WERI-Rb-1 (cell line): ENCODE results near the gene UNC80.
A peak's percentile ranks its signal among the peaks of the same experiment; 100 is the strongest.

Experiments used
- DNase-seq: peaks from one replicate; pipeline ENCODE4 v3.0.0-alpha.2; 2020
- H3K27ac ChIP-seq: fragments of 250-450 bp; sonication (Bioruptor Pico); 2 replicates; pipeline ENCODE4 v1.5.1; 2020; ENCODE audit warnings: mild to moderate bottlenecking, moderate library complexity
- H3K27me3 ChIP-seq: fragments of 250-450 bp; sonication (Bioruptor Pico); 2 replicates; pipeline ENCODE4 v1.5.1; 2021; ENCODE audit warnings: mild to moderate bottlenecking, low read depth, moderate library complexity; ENCODE audit not compliant: insufficient read depth, severe bottlenecking
- H3K36me3 ChIP-seq: fragments of 250-450 bp; sonication (Bioruptor Pico); 2 replicates; pipeline ENCODE4 v1.5.1; 2020; ENCODE audit warnings: mild to moderate bottlenecking, moderate library complexity
- H3K4me3 ChIP-seq: 2 replicates; pipeline ENCODE4 v1.5.1; 2011; ENCODE audit warnings: low read depth, mild to moderate bottlenecking, control low read depth, low read length
- H3K9me3 ChIP-seq: fragments of 250-450 bp; sonication (Bioruptor Pico); 2 replicates; pipeline ENCODE4 v1.5.1; 2021; ENCODE audit warnings: mild to moderate bottlenecking, moderate library complexity; ENCODE audit not compliant: severe bottlenecking
- TF ChIP-seq, protein P1 (sequence below): IDR thresholded peaks from 2 replicates; pipeline ENCODE4 v1.5.1; 2011; ENCODE audit warnings: low read depth, mild to moderate bottlenecking, control low read depth, inconsistent platforms, low read length

UNC80 gene

DNA sequence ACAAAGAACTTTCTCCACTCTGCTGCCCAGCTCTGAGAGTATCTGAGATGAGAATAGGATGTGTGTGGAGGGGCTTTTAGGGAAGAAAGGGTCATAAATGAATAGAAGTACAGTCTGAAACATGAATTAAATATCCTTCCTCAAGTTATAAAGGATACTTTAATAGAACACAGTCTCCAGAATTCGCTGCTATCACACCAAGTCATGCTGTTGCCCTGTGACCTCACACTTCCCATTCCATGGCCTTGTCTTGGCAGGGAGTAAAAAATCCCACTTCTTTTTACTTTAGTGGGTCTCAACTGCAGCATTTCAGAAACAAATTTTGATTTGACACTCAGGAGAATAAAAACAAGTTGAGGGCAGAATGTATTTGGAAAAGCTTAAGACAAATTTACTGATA lies 227.0 kb downstream of the UNC80 start:
- no peaks in the 10 kb centered on the region for H3K27me3 ChIP-seq
- DNase-seq: no peak
- no peak overlapping the region for H3K4me3 ChIP-seq
- H3K36me3 ChIP-seq: peaks cover 5% of the 10 kb centered on the region
- H3K27ac ChIP-seq: no peak overlapping the region
- H3K9me3 ChIP-seq: no peaks in the 10 kb centered on the region
- TF ChIP-seq, protein P1, sequence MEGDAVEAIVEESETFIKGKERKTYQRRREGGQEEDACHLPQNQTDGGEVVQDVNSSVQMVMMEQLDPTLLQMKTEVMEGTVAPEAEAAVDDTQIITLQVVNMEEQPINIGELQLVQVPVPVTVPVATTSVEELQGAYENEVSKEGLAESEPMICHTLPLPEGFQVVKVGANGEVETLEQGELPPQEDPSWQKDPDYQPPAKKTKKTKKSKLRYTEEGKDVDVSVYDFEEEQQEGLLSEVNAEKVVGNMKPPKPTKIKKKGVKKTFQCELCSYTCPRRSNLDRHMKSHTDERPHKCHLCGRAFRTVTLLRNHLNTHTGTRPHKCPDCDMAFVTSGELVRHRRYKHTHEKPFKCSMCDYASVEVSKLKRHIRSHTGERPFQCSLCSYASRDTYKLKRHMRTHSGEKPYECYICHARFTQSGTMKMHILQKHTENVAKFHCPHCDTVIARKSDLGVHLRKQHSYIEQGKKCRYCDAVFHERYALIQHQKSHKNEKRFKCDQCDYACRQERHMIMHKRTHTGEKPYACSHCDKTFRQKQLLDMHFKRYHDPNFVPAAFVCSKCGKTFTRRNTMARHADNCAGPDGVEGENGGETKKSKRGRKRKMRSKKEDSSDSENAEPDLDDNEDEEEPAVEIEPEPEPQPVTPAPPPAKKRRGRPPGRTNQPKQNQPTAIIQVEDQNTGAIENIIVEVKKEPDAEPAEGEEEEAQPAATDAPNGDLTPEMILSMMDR: no peak

DNA sequence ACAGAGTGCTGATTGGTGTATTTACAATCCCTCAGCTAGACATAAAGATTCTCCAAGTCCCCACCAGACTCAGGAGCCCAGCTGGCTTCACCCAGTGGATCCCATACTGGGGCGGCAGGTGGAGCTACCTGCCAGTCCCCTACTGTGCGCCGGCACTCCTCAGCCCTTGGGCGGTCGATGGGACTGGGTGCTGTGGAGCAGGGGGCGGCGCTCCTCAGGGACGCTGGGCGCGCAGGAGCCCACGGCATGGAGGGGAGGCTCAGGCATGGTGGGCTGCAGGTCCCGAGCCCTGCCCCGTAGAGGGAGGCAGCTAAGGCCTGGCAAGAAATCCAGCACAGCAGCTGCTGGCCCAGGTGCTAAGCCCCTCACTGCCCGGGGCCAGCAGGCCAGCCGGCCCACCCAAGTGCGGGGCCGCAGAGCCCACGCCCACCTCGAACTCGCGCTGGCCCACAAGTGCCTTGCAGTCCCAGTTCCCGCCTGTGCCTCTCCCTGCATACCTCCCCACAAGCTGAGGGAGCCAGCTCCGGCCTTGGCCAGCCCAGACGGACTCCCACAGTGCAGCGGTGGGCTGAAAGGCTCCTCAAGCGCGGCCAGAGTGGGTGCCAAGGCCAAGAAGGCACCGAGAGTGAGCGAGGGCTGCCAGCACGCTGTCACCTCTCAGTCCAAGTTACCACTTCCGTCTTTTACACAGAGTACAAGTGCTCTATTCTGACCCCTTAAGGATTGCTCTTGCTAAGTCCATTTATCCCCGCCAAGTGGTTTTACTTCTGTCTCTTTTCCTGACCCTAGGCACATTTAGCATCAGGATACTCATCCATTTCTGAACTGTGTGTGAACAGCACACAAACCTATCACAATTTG lies 229.1 kb downstream of the UNC80 start:
- DNase-seq: no peak
- H3K9me3 ChIP-seq: no peaks in the 10 kb centered on the region
- no peak overlapping the region for H3K27ac ChIP-seq
- no peak overlapping the region for H3K4me3 ChIP-seq
- TF ChIP-seq, protein P1: no peak
- H3K36me3 ChIP-seq: peaks cover 19% of the 10 kb centered on the region
- H3K27me3 ChIP-seq: no peaks in the 10 kb centered on the region

DNA sequence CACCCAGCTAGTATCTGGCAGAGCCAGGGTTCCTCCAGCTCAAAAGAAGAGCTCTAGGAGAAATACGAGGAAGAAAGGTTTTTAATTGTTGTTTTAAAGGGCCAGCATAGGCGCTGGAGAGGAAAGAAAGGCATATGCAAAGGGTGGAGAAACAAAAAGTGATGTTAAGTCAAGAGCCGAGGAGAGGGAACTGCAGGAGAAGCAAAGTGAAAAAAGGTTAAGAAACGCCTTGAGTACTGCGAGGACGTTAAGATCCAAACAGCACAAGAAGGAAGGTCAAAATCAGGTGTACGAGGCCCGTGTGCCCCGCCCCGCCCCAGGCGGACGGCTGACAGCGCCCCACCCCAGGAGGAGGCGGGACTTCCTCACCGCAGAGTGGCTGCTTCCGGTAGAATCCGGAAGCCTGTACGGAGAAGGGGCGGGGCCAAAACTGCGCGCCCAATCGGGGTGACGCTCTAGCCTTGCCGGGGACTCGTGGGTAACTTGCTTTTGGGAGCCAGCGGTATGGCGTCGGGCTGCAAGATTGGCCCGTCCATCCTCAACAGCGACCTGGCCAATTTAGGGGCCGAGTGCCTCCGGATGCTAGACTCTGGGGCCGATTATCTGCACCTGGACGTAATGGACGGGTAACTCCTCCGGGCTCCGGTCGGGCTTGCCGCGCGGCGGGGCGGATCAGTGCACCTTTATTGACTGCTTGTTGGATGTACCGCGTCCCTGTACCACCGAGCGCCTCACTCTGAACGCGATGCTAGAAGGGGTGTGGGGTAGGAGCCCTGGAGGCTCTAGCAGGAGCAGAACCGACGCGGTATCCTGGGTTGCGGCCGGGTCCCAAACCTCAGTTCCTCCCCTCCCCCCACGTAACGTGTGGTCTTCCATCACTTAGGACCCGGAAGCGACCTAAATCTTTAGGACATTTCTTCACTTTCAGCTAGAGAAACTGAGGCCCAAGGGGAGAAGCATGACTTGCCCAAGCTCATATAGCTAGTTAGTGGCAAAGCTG lies 230.8 kb downstream of the UNC80 start, which contains the start of gene RPE:
TSS of gene RPE (plus strand) at position 481 of the 1,000 bp plus-strand sequence. CDS start at position 505, 24 bp downstream.
- Histone ChIP-seq H3K9me3 (no peaks in the 10 kb centered on the region), H3K36me3 (peaks cover 29% of the 10 kb centered on the region), H3K27ac (peak within 1 kb of the TSS; percentile 86), H3K4me3 (peak within 1 kb of the TSS; percentile 99), H3K27me3 (no peaks in the 10 kb centered on the region)
- TF ChIP-seq, protein P1: no peak
- DNase-seq: peak; percentile 96

DNA sequence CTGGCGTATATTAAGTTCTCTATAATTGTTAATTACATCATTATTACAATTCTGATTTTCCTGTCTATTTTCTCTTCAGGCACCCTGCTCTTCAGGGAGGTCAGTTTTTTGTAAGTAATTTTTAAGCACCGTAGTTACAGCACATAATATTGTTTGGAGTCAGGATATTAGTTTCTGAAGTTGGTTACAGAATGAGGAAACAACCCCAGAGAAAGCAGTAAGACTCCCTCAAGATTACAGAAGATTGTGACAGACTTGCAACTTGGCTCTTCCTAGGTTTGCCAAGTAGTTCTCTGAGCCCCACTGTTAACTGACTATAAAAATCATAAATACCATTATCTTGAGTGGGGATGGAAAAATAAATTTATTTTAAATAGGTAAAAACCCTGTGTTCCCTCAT lies 231.7 kb downstream of the UNC80 start:
- Histone ChIP-seq H3K9me3 (no peaks in the 10 kb centered on the region), H3K27me3 (no peaks in the 10 kb centered on the region), H3K36me3 (peaks cover 34% of the 10 kb centered on the region), H3K27ac (no peak overlapping the region), H3K4me3 (peak overlapping the region; percentile 99)
- TF ChIP-seq, protein P1: no peak
- no peak for DNase-seq

DNA sequence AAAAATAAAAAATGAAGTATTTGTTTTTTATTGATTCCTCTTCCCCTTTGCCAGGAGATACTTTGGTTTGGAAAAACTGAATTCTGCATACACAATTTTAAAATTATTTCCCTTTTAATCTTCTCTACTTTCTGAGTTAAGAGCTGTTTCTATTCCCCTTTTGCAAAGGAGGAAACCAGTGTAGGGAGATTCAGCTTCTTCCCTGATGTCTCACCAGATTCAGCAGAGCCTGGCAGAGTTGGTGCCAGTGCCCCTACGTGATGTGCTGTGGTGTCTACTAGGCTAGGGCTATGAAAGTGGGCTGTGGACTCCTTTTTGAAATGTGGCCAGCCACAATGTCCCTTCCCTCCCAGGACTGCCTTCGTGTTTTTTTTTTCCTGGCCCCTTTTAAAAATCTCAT lies 233.2 kb downstream of the UNC80 start:
- TF ChIP-seq, protein P1: no peak
- no peaks in the 10 kb centered on the region for H3K27me3 ChIP-seq
- peaks cover 46% of the 10 kb centered on the region for H3K36me3 ChIP-seq
- H3K9me3 ChIP-seq: no peaks in the 10 kb centered on the region
- no peak overlapping the region for H3K27ac ChIP-seq
- no peak overlapping the region for H3K4me3 ChIP-seq
- no peak for DNase-seq
